HG02973 (cell line): ENCODE results near the gene GLYAT.
A peak's percentile ranks its signal among the peaks of the same experiment; 100 is the strongest.

Source experiments
- ATAC-seq: cut with Tn5 transposase; IDR thresholded peaks from one replicate; pipeline ENCODE4 v1.9.1; 2021; ENCODE audit warnings: moderate library complexity; ENCODE audit not compliant: unreplicated experiment

Gene GLYAT

GRCh38 chr11:58731819-58732218 lies at the start of gene GLYAT:
Gene GLYAT (minus strand): TSS chr11:58731943. CDS start chr11:58724496, 7,447 bp downstream.
- ATAC-seq: no peak

GRCh38 chr11:58781345-58781744 lies 49.6 kb upstream of the GLYAT start:
- ATAC-seq: no peak

- no peak for ATAC-seq
Measured at GRCh38 chr11:58780578-58780977, 48.8 kb upstream of the GLYAT start.

- no peak for ATAC-seq
Measured at GRCh38 chr11:58776891-58777710, 45.4 kb upstream of the GLYAT start.

GRCh38 chr11:58775066-58775708 lies 43.4 kb upstream of the GLYAT start:
- peak; percentile 59 for ATAC-seq

- ATAC-seq: no peak
Measured at GRCh38 chr11:58774164-58774593, 42.4 kb upstream of the GLYAT start.

GRCh38 chr11:58773337-58773736 lies 41.6 kb upstream of the GLYAT start:
- no peak for ATAC-seq

GRCh38 chr11:58772329-58773285 lies 40.9 kb upstream of the GLYAT start:
- ATAC-seq: no peak

- ATAC-seq: no peak
Measured at GRCh38 chr11:58771458-58771855, 39.7 kb upstream of the GLYAT start.

- ATAC-seq: no peak
Measured at GRCh38 chr11:58770627-58771457, 39.1 kb upstream of the GLYAT start.

GRCh38 chr11:58770166-58770565 lies 38.4 kb upstream of the GLYAT start:
- no peak for ATAC-seq

GRCh38 chr11:58769308-58769707 lies 37.6 kb upstream of the GLYAT start:
- ATAC-seq: no peak

GRCh38 chr11:58768137-58768536 lies 36.4 kb upstream of the GLYAT start:
- no peak for ATAC-seq

GRCh38 chr11:58765078-58765477 lies 33.3 kb upstream of the GLYAT start:
- ATAC-seq: no peak

GRCh38 chr11:58763120-58763490 lies 31.4 kb upstream of the GLYAT start:
- no peak for ATAC-seq

GRCh38 chr11:58762284-58763119 lies 30.8 kb upstream of the GLYAT start:
- ATAC-seq: no peak

- ATAC-seq: no peak
Measured at GRCh38 chr11:58757439-58757838, 25.7 kb upstream of the GLYAT start.

GRCh38 chr11:58745705-58746364 lies 14.1 kb upstream of the GLYAT start:
- no peak for ATAC-seq
